GM10266 (cell line): ENCODE measurements around the gene RHCE.
"Not testable (repeated sequence)": the region's sequence is repeated elsewhere in the genome, so short reads cannot be mapped to it uniquely, and the experiment has no call there.

Experiments used
- DNase-seq: peaks from one replicate; pipeline ENCODE4 v3.0.0; 2012; ENCODE audit errors: extremely low spot score
- CTCF ChIP-seq: IDR thresholded peaks from 2 replicates; pipeline ENCODE4 v1.5.1; 2012; ENCODE audit warnings: mild to moderate bottlenecking, low read depth; ENCODE audit not compliant: control insufficient read depth, insufficient read depth; ENCODE audit errors: missing control alignments

Gene RHCE

GRCh38 chr1:25420715-25421114 lies at the start of gene RHCE:
Gene RHCE (minus strand): TSS chr1:25420825. CDS start chr1:25420786, 39 bp downstream.
- DNase-seq: not testable (repeated sequence)

- DNase-seq: no peak
Observed at GRCh38 chr1:25469177-25469576, 48.6 kb upstream of the RHCE start.

GRCh38 chr1:25468033-25468432 lies 47.4 kb upstream of the RHCE start:
- no peak for DNase-seq
- TF ChIP-seq CTCF: no peak

More at GRCh38 chr1:25469177-25469576, 48.6 kb upstream of the RHCE start:
- TF ChIP-seq CTCF: no peak

- no peak for TF ChIP-seq CTCF
- DNase-seq: no peak
Observed at GRCh38 chr1:25467616-25468015, 47.0 kb upstream of the RHCE start.

- DNase-seq: no peak
- TF ChIP-seq CTCF: no peak
Observed at GRCh38 chr1:25467193-25467592, 46.6 kb upstream of the RHCE start.

- no peak for DNase-seq
- no peak for TF ChIP-seq CTCF
Observed at GRCh38 chr1:25462732-25463131, 42.1 kb upstream of the RHCE start.

GRCh38 chr1:25461849-25462248 lies 41.2 kb upstream of the RHCE start:
- TF ChIP-seq CTCF: no peak
- DNase-seq: no peak

GRCh38 chr1:25460816-25461215 lies 40.2 kb upstream of the RHCE start:
- DNase-seq: not testable (repeated sequence)
